GM21390 (cell line): ENCODE results near the gene DNAJA3.
A peak's percentile ranks its signal among the peaks of the same experiment; 100 is the strongest.

Experiments
- ATAC-seq: cut with Tn5 transposase; IDR thresholded peaks from one replicate; pipeline ENCODE4 v1.9.1; 2021; ENCODE audit not compliant: unreplicated experiment

DNAJA3 gene

GRCh38 chr16:4404967-4405696 is 20.5 kb upstream of the DNAJA3 start:
- no peak for ATAC-seq

GRCh38 chr16:4407543-4408322 is 17.9 kb upstream of the DNAJA3 start:
- ATAC-seq = no peak

DNA sequence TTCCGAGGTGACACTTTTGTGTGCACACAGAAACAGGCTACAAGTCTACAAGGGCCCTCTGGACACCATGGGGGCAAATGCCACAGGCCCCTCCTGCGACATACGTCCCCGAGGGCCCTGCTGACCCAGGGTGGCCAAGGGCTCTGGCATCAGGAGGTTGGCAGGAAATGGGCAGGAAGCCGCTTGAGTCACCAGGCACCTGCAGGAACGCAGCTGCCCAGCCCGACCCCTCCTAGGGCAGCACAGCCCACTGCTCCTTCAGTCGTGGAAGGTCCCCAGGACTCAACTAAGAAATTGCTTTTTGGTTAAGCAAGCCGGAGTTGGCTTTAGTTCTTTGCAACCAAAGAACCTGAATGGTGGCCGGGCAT is 17.4 kb upstream of the DNAJA3 start:
- no peak for ATAC-seq

DNA sequence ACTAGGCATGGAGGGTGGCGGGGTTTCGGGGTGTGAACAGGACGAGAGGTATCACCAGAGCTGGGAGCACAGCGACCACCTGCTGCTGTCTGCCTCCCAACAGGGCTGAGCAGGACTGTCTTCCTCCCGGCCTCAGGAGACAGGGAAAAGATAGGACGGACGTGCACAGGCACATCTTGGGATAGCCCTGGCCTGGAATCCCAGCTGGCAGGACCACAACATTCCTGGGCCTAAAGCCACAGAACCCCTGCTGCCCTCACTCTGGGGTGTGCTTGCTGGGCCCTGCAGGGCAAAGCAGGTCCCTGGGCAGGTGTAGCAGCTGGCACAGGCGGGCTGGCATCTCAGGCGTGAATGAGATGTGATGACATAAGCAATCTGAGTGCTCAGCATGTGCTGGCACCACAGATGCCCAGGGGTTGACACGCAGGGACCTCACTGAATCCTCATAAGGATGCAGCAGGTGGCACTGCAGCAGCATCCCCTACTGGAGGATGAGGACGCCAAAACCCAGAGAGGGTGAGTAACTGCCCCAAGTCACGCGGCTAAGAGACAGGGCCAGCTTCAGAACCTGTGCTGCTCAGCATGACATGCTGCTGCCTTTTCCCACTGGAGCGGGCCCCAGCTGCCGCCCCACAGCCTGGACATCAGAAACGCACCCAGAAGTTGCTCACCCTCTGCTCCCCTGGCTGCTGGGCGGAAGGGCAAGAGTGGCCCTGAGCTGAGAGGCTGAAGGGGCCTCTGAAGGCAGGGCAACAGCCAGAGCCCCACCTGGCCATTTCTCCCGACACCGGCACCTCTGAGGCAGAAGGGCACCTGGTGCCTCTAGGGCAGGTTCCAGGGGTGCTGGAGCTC is 16.4 kb upstream of the DNAJA3 start:
- ATAC-seq = no peak

DNA sequence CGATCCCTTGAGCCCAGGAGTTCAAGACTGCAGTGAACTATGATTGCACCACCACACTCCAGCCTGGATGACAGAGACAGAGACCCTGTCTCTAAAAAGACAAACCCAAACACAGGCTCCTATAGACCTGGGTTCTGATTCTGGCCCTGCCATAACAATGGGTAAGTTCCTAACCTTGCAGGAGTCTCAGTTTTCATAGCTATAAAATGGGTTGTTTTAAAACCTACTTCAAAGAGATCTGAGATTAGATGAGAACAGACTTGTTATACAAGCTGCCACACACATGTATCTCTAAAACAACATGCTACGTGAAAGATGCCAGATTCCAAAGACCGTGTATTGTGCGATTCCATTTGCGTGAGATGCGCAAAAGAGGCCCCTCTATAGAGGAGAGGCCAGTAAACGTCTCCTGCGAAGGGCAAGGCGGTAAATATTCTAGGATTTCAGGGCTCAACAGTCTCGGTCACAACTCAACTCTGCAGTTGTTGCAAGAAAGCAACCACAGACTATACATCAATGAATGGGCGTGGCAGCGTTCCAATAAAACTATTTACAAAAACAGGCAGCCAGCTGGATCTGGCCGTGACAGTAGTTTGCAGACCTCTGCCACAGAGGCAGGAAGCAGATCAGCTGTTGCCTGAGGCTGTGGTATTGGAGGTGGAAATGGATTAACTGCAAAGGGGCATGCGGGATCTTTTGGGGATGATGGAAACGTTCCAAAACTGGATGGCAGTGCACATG is 15.2 kb upstream of the DNAJA3 start:
- ATAC-seq = no peak

- ATAC-seq = no peak
Measured at GRCh38 chr16:4411684-4412083, 14.0 kb upstream of the DNAJA3 start.

DNA sequence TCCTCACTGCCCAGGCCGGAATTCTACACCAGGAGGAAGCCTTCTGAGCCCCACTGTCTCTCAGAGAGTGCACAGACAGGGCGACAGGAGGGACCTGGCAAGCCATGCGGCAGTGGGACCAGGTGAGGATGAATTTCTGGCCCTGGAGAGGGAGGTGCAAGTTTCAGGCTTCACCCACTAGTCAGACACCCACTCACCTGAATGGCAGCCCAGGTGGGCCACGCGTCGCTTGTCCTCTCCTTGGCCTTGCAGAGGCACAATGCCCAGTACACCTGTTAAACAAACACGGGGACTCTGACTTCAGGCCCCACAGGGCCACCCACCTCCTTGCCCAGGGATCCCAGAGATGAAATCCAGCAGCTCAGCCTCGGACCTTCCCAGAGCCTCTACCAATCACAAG is 13.5 kb upstream of the DNAJA3 start:
- ATAC-seq = no peak

- no peak for ATAC-seq
Measured at GRCh38 chr16:4412854-4413253, 12.8 kb upstream of the DNAJA3 start.

DNA sequence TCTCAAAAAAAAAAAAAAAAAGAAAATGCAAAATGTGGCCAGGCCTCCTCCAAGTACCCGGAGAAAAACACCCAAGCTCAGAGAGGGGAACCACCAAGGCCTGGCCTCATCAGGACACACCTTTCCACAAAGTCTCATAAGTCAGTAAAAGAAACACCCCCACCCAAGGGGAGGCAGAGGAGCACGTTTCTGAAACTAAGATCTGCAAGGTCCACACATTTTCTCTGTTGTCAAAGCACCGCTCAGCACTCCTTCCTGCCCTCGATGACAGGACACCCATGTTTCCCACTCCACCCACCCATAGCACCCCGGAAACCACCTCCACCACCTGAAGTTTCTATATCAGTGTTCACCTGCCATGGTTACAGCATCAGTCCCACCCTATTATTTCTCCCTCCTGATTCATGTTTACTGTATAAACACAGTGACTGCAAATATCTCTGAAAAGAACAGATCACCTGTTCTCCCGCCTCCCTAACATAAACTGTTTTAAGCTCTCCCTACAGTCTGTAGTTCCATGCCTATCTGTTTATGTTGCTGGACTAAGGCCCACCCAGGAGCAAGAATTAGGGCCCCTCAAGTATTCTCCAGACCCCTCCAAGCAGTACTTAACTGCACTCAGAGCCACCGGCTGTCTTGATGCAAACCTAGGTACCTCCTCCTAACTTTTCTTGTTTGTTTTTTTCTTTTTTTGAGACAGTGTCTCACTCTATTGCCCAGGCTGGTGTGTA is 11.3 kb upstream of the DNAJA3 start:
- ATAC-seq = peak; percentile 62

DNA sequence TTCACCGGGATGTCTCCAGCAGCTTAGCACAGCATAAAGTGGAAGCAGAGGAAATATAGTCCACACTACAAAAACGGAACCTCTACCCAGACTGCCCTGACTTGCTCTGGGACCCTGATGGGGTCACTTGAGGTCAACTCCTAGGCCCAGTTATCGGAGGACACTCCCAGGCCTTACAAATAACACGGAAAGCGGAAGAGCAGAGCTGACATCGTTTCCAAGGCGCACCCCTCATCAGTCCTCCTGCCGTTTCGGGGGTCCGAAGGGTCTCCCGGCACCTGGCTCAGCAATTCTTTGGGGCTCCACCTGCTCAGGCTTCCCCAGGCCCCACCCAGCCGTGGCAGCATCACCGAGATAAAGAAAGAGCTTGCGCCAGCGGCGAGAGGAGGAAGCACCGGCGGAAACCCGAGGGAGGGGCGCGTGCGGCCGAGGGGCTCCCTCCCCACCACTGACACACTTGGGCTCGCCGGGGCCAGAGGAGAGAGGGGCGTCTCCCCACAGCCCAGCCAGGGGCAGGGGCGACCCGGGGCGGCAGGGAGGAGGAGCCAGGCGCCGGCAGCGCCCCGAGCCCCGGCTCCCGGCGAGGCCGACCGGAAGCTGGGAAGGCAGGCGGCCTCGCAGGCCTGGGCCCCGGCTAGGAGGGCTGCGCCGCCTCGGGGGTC is 10.0 kb upstream of the DNAJA3 start:
- ATAC-seq = no peak

DNA sequence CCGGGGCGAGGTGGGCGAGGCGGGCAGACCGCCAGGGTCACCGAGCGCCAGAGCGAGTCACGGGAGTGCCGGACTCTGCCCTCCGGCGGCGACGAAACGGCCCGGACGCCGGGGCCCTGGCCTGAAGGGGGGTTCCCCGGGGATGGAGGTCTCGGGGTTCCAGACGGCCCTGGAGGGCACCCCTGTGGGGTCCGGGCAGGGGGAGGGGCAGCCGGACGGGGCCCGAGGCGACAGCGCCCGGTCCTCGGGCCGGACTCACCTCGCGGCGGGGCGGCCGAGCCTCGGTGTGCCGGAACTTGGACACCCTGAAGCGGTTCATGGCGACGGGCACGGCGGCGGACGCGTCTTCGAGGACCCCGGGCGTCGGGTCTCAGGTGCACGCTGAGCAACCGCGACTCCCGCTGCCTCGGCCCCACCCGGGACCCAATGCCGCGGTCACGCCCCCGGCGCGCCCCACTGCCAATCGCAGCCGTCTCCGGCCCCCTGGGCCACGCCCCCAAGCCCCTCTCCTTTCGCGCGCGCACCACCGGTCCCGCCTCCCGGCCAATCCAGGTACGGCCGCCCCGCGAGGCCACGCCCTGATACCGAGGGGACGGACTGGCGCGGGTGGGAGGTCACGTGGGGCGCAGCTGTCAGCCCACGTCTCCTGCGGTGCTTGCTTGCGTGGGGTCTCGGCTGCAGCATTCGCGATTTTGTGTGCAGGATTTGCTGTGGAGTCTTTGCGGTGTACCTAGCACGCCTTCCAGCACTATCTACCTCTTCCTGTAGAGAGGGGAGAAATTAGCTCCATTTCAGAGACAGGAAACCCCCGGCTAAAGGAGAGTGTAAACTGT is 9.3 kb upstream of the DNAJA3 start, which contains the start of gene CORO7:
TSS of gene CORO7 (minus strand) at position 397 of the 833 bp plus-strand sequence. CDS start at position 319, 78 bp downstream.
- peak; percentile 66 for ATAC-seq

- no peak for ATAC-seq
Measured at GRCh38 chr16:4419402-4419959, 6.2 kb upstream of the DNAJA3 start.

- ATAC-seq = no peak
Measured at GRCh38 chr16:4420505-4421105, 5.1 kb upstream of the DNAJA3 start.

GRCh38 chr16:4426021-4426684 is 485 bp downstream of the DNAJA3 start:
- peak; percentile 11 for ATAC-seq

GRCh38 chr16:4426722-4427372 is 1.2 kb downstream of the DNAJA3 start:
- ATAC-seq = no peak

DNA sequence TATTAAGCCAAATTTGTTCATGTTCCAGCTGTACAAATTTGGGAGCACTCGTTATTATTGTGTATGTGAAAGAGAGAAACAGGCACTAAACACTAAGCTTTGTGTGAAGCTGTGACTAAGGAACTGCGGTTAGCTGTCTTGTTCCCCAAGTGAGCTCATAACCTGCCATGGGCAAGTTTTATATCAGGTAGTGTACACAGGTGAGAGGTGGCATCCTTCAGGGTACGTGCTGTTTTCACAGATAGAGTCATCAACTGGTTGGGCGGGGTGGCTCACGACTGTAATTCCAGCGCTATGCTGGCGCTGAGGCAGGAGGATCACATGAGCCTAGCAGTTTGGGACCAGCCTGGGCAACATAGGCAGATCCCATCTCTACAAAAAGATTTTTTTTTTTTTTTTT is 2.8 kb downstream of the DNAJA3 start:
- no peak for ATAC-seq

GRCh38 chr16:4431023-4431422 is 5.4 kb downstream of the DNAJA3 start:
- ATAC-seq = no peak
